HepG2 (cell line): ENCODE results near the gene NFAT5. TPM values are rescaled to one million over a fixed set of nuclear protein-coding genes. Genes with fewer than 3 reads are reported as not detected.

Experiments used
- CHD2 ChIP-seq: IDR thresholded peaks from 2 replicates; pipeline ENCODE4 v1.6.1; 2011; ENCODE audit warnings: low read depth, low read length, improper control_type of control experiment
- ERF ChIP-seq: IDR thresholded peaks from 2 replicates; pipeline ENCODE4 v1.6.1; 2018; ENCODE audit warnings: missing biosample characterization, missing genetic modification reagents
- KDM2A ChIP-seq: sonication (generic); formaldehyde crosslinking; IDR thresholded peaks from 2 replicates; pipeline ENCODE4 v1.4.0; 2020; ENCODE audit warnings: low read depth, missing genetic modification reagents, borderline replicate concordance
- SRF ChIP-seq: IDR thresholded peaks from 2 replicates; pipeline ENCODE4 v1.6.1; 2011; ENCODE audit warnings: mild to moderate bottlenecking, low read depth, low read length, moderate library complexity
- ZBTB38 ChIP-seq: sonication (generic); formaldehyde crosslinking; IDR thresholded peaks from 2 replicates; pipeline ENCODE4 v1.5.1; 2020; ENCODE audit warnings: mild to moderate bottlenecking, missing genetic modification reagents
- ZBTB40 ChIP-seq, 2 experiments: fragments of 450-650 bp in 1 of 2; sonication (generic) in 1 of 2; formaldehyde crosslinking in 1 of 2; IDR thresholded peaks; 2 replicates each; pipeline versions ENCODE4 v1.6.1 to v1.8.0; 2016 to 2022; ENCODE audit warnings: antibody characterized with exemption in 1 of 2, mild to moderate bottlenecking in 1 of 2, missing genetic modification reagents in 1 of 2
- ZNF414 ChIP-seq: sonication (generic); formaldehyde crosslinking; IDR thresholded peaks from 2 replicates; pipeline ENCODE4 v1.5.0; 2020; ENCODE audit warnings: missing genetic modification reagents
- ZNF616 ChIP-seq: sonication (generic); formaldehyde crosslinking; IDR thresholded peaks from 2 replicates; pipeline ENCODE4 v1.5.0; 2020; ENCODE audit warnings: low read depth, mild to moderate bottlenecking, missing genetic modification reagents
- ZNF703 ChIP-seq: sonication (generic); formaldehyde crosslinking; IDR thresholded peaks from 2 replicates; pipeline ENCODE4 v1.5.1; 2020; ENCODE audit warnings: missing genetic modification reagents, mild to moderate bottlenecking, moderate library complexity, borderline replicate concordance
- ZNF720 ChIP-seq: sonication (generic); formaldehyde crosslinking; IDR thresholded peaks from 2 replicates; pipeline ENCODE4 v1.4.0; 2020; ENCODE audit warnings: missing genetic modification reagents
- ZNF747 ChIP-seq: sonication (generic); formaldehyde crosslinking; IDR thresholded peaks from 2 replicates; pipeline ENCODE4 v1.8.1; 2023; ENCODE audit warnings: missing genetic modification reagents, mild to moderate bottlenecking, borderline replicate concordance
- ZSCAN29 ChIP-seq: sonication (generic); formaldehyde crosslinking; conservative IDR thresholded peaks from 2 replicates; pipeline ENCODE4 v1.4.0; 2020; ENCODE audit warnings: mild to moderate bottlenecking, missing genetic modification reagents
- polyA plus RNA-seq, 8 experiments: library from polyadenylated mRNA; depleted of rRNA in 3 of 8; stranded (reverse) in 7 of 8; unstranded in 1 of 8; fragments of >200 nt; fragmentation: Illumina TruSeq in 4 of 8; extraction: Trizol in 4 of 8; gene quantifications; 2 replicates each; pipeline versions ENCODE4 v1.2.1 to v1.2.3, GENCODE V29; 2011 to 2016; ENCODE audit warnings: low read depth in 4 of 8, missing spikeins in 1 of 8, mixed read lengths in 1 of 8; ENCODE audit not compliant: insufficient read depth in 1 of 8
- total RNA-seq, 5 experiments: library from RNA; depleted of rRNA; stranded (reverse); fragments of >200 nt; fragmentation: Illumina TruSeq; extraction: Trizol; gene quantifications; 2 replicates each; pipeline ENCODE4 v1.2.3, GENCODE V29; 2016; ENCODE audit warnings: low read depth in 1 of 5
- TF ChIP-seq, protein P1 (sequence below): sonication (generic); formaldehyde crosslinking; IDR thresholded peaks from 2 replicates; pipeline ENCODE4 v1.4.0; 2020; ENCODE audit warnings: missing genetic modification reagents
- TF ChIP-seq, protein P2 (sequence below), 2 experiments: IDR thresholded peaks; 2 replicates each; pipeline ENCODE4 v1.6.1; 2011 to 2012; ENCODE audit warnings: low read length in 2 of 2, borderline replicate concordance in 1 of 2, low read depth in 1 of 2, mild to moderate bottlenecking in 1 of 2, moderate library complexity in 1 of 2

Gene NFAT5
- total and polyA plus RNA-seq, 2 of the 13 experiments (the other 11 are each of a cell fraction or from before 2014, with no cell fraction given): 20.5 to 54.3 TPM

DNA sequence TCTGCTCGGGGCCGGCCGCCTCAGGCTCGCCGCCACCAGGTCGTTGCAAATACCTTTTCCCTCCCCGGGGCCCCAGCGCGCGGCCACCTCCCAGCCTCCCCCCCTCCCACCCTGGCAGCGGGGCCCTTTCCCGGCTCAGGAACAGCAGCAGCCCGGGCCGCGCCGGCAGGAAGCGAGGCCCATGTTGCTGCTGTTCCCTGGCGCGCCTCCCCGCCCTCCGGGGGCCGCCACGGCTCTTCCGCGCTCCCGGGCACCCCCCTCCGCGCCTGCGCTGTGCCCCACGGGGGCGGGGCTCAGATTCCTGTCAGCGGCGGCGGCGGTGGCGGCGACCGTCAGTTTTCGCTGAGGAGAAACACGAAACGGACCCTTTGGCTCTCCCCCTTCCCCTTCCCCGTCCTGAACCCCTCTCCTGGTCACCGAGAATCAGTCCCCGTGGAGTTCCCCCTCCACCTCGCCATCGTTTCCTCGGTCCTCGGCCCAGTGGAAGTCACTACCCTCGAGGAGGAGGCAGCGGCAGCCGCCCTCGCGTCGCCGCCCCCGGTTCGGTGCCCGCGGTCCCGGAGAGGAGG, at the start of gene NFAT5 (continued):
- TF ChIP-seq ZBTB40 (IDR thresholded peaks at IDR 0.05): no peak
- TF ChIP-seq ZBTB40 (CRISPR knock-in tag; IDR thresholded peaks at IDR 0.05): peak; percentile 67
- peak; percentile 63; the same call in 1 of the 2 replicates for TF ChIP-seq SRF
- peak; percentile 78 for TF ChIP-seq ZSCAN29
- TF ChIP-seq CHD2: no peak
- peak; percentile 78; the same call in 1 of the 2 replicates for TF ChIP-seq KDM2A (CRISPR knock-in tag)
- TF ChIP-seq ZNF414 (CRISPR knock-in tag): peak; percentile 82; the same call in 1 of the 2 replicates
- TF ChIP-seq ZBTB38 (CRISPR knock-in tag): peak; percentile 97
- TF ChIP-seq ERF (CRISPR knock-in tag): peak; percentile 99
- no peak for TF ChIP-seq ZNF703 (CRISPR knock-in tag)
- TF ChIP-seq, protein P1, sequence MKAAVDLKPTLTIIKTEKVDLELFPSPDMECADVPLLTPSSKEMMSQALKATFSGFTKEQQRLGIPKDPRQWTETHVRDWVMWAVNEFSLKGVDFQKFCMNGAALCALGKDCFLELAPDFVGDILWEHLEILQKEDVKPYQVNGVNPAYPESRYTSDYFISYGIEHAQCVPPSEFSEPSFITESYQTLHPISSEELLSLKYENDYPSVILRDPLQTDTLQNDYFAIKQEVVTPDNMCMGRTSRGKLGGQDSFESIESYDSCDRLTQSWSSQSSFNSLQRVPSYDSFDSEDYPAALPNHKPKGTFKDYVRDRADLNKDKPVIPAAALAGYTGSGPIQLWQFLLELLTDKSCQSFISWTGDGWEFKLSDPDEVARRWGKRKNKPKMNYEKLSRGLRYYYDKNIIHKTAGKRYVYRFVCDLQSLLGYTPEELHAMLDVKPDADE (CRISPR knock-in tag): no peak
- peak; percentile 96 for TF ChIP-seq ZNF616 (CRISPR knock-in tag)
- TF ChIP-seq, protein P2, sequence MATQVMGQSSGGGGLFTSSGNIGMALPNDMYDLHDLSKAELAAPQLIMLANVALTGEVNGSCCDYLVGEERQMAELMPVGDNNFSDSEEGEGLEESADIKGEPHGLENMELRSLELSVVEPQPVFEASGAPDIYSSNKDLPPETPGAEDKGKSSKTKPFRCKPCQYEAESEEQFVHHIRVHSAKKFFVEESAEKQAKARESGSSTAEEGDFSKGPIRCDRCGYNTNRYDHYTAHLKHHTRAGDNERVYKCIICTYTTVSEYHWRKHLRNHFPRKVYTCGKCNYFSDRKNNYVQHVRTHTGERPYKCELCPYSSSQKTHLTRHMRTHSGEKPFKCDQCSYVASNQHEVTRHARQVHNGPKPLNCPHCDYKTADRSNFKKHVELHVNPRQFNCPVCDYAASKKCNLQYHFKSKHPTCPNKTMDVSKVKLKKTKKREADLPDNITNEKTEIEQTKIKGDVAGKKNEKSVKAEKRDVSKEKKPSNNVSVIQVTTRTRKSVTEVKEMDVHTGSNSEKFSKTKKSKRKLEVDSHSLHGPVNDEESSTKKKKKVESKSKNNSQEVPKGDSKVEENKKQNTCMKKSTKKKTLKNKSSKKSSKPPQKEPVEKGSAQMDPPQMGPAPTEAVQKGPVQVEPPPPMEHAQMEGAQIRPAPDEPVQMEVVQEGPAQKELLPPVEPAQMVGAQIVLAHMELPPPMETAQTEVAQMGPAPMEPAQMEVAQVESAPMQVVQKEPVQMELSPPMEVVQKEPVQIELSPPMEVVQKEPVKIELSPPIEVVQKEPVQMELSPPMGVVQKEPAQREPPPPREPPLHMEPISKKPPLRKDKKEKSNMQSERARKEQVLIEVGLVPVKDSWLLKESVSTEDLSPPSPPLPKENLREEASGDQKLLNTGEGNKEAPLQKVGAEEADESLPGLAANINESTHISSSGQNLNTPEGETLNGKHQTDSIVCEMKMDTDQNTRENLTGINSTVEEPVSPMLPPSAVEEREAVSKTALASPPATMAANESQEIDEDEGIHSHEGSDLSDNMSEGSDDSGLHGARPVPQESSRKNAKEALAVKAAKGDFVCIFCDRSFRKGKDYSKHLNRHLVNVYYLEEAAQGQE (IDR thresholded peaks at IDR 0.05; ENCODE audit: borderline replicate concordance in 1 of 2, low read depth in 1 of 2, low read length in 2 of 2): 0 out of 4 replicates have a peak, but pooled peaks of 1 of the 2 experiments have one; percentile 42
- TF ChIP-seq ZNF720: no peak
- no peak; the same call in 1 of the 2 replicates for TF ChIP-seq ZNF747
